ENCODE measurements around the gene KLF16.
"Not testable (repeated sequence)": the region's sequence is repeated elsewhere in the genome, so short reads cannot be mapped to it uniquely, and the experiment has no call there.

Gene KLF16

DNA sequence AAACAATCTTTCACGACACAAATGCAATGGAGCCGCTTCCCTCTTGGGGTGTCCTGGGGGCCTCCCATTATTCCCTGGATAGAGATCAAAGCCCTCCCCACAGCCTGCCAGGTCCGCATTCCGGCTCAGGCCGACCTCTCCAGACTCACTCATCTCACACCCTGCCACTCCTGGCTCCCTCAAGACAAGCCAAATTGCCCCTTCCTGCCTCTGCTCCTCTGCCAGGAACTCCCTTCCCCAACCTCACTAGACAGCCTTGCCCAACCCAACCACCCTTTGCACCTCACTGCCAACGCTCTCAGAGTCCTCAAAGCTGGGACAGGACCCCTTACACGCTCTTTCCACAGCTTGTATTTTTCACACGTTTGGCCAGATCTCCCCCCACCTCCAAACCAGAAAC is 20.4 kb upstream of the KLF16 start:
- no peak for TF ChIP-seq CTCF (IDR thresholded peaks at IDR 0.05)
- no peak for TF ChIP-seq ZFX (IDR thresholded peaks at IDR 0.05; ENCODE audit: borderline replicate concordance)
- no peak overlapping the region; the same call in 1 of the 2 replicates for H3K27ac ChIP-seq

DNA sequence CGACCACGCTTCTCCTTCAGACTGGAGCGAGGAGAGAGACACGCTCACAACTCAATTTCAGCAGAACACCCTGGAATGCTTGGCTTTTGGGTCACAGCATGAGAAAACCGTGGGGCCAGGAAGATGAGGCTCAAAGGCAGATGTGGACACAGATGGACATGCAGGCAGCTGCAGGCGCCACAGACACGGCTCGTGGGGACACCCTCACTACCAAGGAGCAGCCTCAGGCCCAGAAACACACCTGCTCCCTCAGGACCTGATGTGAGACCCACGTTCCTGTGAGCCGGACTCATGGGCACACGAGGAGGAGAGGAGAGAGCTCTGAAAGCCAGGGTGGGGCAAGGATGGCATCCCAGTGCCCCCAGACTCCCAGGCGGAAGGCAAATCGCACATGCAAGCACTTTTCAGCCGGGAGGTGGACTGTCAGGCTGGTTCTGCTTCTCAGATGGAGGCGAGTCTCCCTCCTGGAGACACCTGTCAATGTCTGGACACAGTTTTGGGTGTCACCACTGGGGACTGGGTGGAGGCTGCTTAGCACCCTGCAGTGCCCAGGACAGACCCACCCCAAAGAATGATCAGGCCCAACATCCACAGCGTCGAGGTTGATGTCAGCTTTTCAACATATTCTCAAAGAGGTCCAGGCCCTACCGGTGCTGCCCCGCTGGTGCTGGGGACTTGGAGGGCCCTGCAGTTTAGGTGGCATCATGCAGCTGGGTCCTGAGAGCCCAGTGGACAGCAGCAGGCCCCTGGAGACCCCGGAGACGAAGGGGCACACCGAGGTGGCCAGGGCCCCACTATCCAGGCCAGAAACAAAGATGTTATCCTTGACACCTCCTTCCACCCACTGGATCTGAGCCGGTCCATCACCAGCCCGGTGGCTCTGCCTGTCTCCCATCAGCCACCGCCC is 19.7 kb upstream of the KLF16 start:
- no peak overlapping the region for H3K27ac ChIP-seq
- no peak for TF ChIP-seq ZFX (IDR thresholded peaks at IDR 0.05; ENCODE audit: borderline replicate concordance)
- no peak for TF ChIP-seq CTCF (IDR thresholded peaks at IDR 0.05)

GRCh38 chr19:1882089-1882785 is 18.9 kb upstream of the KLF16 start:
- no peak overlapping the region for H3K27ac ChIP-seq
- TF ChIP-seq CTCF (IDR thresholded peaks at IDR 0.05) (no peak), ZFX (IDR thresholded peaks at IDR 0.05; ENCODE audit: borderline replicate concordance) (no peak)

GRCh38 chr19:1881393-1882088 is 18.2 kb upstream of the KLF16 start:
- not testable (repeated sequence) for H3K27ac ChIP-seq

GRCh38 chr19:1880611-1881392 is 17.4 kb upstream of the KLF16 start:
- TF ChIP-seq ZFX (IDR thresholded peaks at IDR 0.05; ENCODE audit: borderline replicate concordance) (no peak), CTCF (IDR thresholded peaks at IDR 0.05) (no peak)
- H3K27ac ChIP-seq = no peak overlapping the region

- not testable (repeated sequence) for H3K27ac ChIP-seq
These were observed 16.6 kb upstream of the KLF16 start for GRCh38 chr19:1879982-1880381.

DNA sequence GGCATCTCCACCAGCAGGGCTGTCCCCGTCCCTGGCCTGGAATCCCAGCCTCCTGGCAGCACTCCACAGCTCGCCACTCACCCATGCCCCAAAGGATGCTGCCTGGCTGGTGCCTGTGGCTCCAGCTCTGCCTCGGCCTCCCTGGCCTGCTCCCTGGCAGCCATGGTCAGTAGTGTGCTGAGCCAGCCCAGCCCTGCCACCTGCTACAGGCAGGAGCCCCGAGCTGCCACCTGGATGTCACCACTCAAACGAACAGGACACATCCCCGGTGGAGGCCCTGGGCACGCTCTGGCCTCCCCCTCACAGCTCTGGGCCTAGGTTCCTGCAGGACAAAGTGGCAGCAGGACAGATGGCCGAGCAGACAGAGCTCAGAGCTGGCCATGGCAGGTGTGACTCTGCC is 15.2 kb upstream of the KLF16 start:
- not testable (repeated sequence) for H3K27ac ChIP-seq

DNA sequence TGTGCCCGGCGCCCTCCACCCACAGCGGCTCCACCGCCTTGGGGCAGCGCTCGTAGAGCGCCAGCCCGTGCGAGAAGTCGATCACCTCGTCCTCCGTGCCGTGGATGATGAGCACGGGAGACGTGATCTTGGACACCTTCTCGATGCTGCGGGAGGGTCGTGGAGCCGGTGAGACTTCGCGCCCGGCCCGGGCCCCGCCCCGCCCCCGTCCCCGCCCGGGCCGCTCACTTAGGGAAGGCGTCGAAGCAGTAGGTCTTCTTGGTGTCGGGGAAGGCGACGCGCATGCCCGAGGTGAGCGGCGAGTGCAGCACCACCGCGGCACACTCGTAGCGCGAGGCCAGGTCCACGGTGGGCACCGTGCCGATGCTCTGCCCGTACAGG is 13.9 kb upstream of the KLF16 start:
- H3K27ac ChIP-seq = not testable (repeated sequence)

DNA sequence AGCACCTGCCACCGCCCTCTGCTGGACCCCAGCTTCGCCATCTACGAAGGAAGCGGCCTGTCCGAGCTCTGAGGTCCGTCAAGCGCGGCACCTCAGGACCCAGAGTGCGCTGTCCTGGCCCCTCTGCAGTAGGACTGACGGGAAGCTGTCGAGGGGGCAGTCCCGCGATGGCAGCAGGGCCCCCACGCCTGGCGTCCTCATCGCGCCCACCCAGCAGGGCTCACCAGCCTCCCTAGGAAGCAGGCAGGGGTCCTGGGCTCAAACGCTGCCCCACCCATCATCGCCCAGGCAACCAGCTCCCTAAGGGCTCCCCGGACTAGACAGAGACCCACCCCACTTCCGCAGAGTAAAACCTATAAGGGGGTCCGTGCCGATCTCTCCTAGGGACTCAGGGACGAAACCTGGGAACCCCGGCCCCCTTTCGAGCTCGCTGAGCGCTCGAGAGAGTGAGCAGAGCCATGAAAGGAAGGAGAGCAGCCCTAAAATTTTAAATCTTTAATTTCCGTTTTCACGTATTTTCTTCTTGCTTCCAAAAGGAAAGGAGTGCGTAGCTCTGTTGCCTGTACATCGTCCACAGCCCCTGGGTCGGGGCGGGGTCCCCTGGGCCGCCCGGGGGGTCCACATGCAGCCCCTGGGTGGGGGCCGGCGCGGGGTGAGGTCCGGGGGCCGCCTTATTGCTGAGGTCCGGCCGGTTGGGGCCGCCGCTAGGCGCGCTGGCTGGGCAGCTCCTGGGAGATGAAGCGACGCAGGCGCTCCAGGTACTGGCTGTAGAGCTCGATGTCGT is 13.3 kb upstream of the KLF16 start:
- H3K27ac ChIP-seq = peak overlapping the region; percentile 92
